ENCODE measurements around the gene NIN. TPM values are rescaled to one million over a fixed set of nuclear protein-coding genes. Genes with fewer than 3 reads are reported as not detected.

The NIN gene
- polyA plus RNA-seq, 3 donors, result 34.6 to 36.0 (median 35.1) TPM

GRCh38 chr14:50794068-50794645 lies 36.8 kb downstream of the NIN start:
- no peak for DNase-seq (ENCODE audit: low read depth in 3 of 3, low spot score in 2 of 3)

- DNase-seq (ENCODE audit: low read depth in 3 of 3, low spot score in 2 of 3), result no peak
These were observed 38.3 kb downstream of the NIN start for GRCh38 chr14:50792634-50793068.

- no peak for DNase-seq (ENCODE audit: low read depth in 3 of 3, low spot score in 2 of 3)
These were observed 38.9 kb downstream of the NIN start for GRCh38 chr14:50792051-50792477.

- DNase-seq (ENCODE audit: low read depth in 3 of 3, low spot score in 2 of 3), result no peak
These were observed 39.8 kb downstream of the NIN start for GRCh38 chr14:50791201-50791600.

- DNase-seq (ENCODE audit: low read depth in 3 of 3, low spot score in 2 of 3), result no peak
These were observed 40.4 kb downstream of the NIN start for GRCh38 chr14:50790589-50790988.

- DNase-seq (ENCODE audit: low read depth in 3 of 3, low spot score in 2 of 3), result no peak
These were observed 44.1 kb downstream of the NIN start for GRCh38 chr14:50786751-50787464.

GRCh38 chr14:50785457-50786063 lies 45.4 kb downstream of the NIN start:
- DNase-seq (ENCODE audit: low read depth in 3 of 3, low spot score in 2 of 3), result no peak

- no peak for DNase-seq (ENCODE audit: low read depth in 3 of 3, low spot score in 2 of 3)
These were observed 46.1 kb downstream of the NIN start for GRCh38 chr14:50784683-50785456.

- DNase-seq (ENCODE audit: low read depth in 3 of 3, low spot score in 2 of 3), result no peak
These were observed 47.4 kb downstream of the NIN start for GRCh38 chr14:50783563-50783962.

GRCh38 chr14:50780393-50780792 lies 50.6 kb downstream of the NIN start:
- no peak for DNase-seq (ENCODE audit: low read depth in 3 of 3, low spot score in 2 of 3)

- DNase-seq (ENCODE audit: low read depth in 3 of 3, low spot score in 2 of 3), result no peak
These were observed 52.1 kb downstream of the NIN start for GRCh38 chr14:50778721-50779483.

GRCh38 chr14:50776522-50776921 lies 54.4 kb downstream of the NIN start:
- DNase-seq (ENCODE audit: low read depth in 3 of 3, low spot score in 2 of 3), result no peak

GRCh38 chr14:50775357-50775756 lies 55.6 kb downstream of the NIN start:
- DNase-seq (ENCODE audit: low read depth in 3 of 3, low spot score in 2 of 3), result no peak

GRCh38 chr14:50774542-50775267 lies 56.3 kb downstream of the NIN start:
- no peak for DNase-seq (ENCODE audit: low read depth in 3 of 3, low spot score in 2 of 3)

GRCh38 chr14:50773632-50774541 lies 57.1 kb downstream of the NIN start:
- DNase-seq (ENCODE audit: low read depth in 3 of 3, low spot score in 2 of 3), result no peak

GRCh38 chr14:50772412-50772811 lies 58.5 kb downstream of the NIN start:
- no peak for DNase-seq (ENCODE audit: low read depth in 3 of 3, low spot score in 2 of 3)

- DNase-seq (ENCODE audit: low read depth in 3 of 3, low spot score in 2 of 3), result no peak
These were observed 60.4 kb downstream of the NIN start for GRCh38 chr14:50770586-50770985.

- DNase-seq (ENCODE audit: low read depth in 3 of 3, low spot score in 2 of 3), result no peak
These were observed 61.0 kb downstream of the NIN start for GRCh38 chr14:50769863-50770500.
